ENCODE results near the gene EPHB2.

The EPHB2 gene

GRCh38 chr1:22865736-22866135, 155.1 kb downstream of the EPHB2 start:
- DNase-seq = no peak

GRCh38 chr1:22866868-22867267, 156.2 kb downstream of the EPHB2 start:
- DNase-seq = no peak

- DNase-seq = no peak
Measured at GRCh38 chr1:22868331-22868730, 157.7 kb downstream of the EPHB2 start.

GRCh38 chr1:22869325-22869724, 158.7 kb downstream of the EPHB2 start:
- DNase-seq = no peak

GRCh38 chr1:22870201-22870871, 159.7 kb downstream of the EPHB2 start:
- peak; percentile 63 for DNase-seq

- DNase-seq = no peak
Measured at GRCh38 chr1:22872981-22873664, 162.5 kb downstream of the EPHB2 start.

GRCh38 chr1:22874785-22875184, 164.1 kb downstream of the EPHB2 start:
- no peak for DNase-seq

GRCh38 chr1:22875241-22875640, 164.6 kb downstream of the EPHB2 start:
- DNase-seq = no peak

- no peak for DNase-seq
Measured at GRCh38 chr1:22875841-22876240, 165.2 kb downstream of the EPHB2 start.

- peak; percentile 65 for DNase-seq
Measured at GRCh38 chr1:22876359-22877111, 165.9 kb downstream of the EPHB2 start.

- DNase-seq = no peak
Measured at GRCh38 chr1:22877112-22877915, 166.7 kb downstream of the EPHB2 start.

GRCh38 chr1:22877980-22878379, 167.3 kb downstream of the EPHB2 start:
- DNase-seq = no peak

- DNase-seq = no peak
Measured at GRCh38 chr1:22878626-22879025, 168.0 kb downstream of the EPHB2 start.

- DNase-seq = no peak
Measured at GRCh38 chr1:22879445-22879844, 168.8 kb downstream of the EPHB2 start.

- DNase-seq = no peak
Measured at GRCh38 chr1:22880174-22880601, 169.5 kb downstream of the EPHB2 start.

GRCh38 chr1:22883406-22883805, 172.8 kb downstream of the EPHB2 start:
- no peak for DNase-seq

GRCh38 chr1:22884806-22885530, 174.3 kb downstream of the EPHB2 start:
- DNase-seq = no peak

- DNase-seq = no peak
Measured at GRCh38 chr1:22886211-22886610, 175.6 kb downstream of the EPHB2 start.

GRCh38 chr1:22887491-22887890, 176.9 kb downstream of the EPHB2 start:
- no peak for DNase-seq

- DNase-seq = no peak
Measured at GRCh38 chr1:22888320-22889075, 177.9 kb downstream of the EPHB2 start.

- DNase-seq = no peak
Measured at GRCh38 chr1:22889213-22889827, 178.7 kb downstream of the EPHB2 start.

Measured in femur (tissue), 1 donor.